IMR-90 (cell line): ENCODE results near the gene EML1. TPM values are rescaled to one million over a fixed set of nuclear protein-coding genes. Genes with fewer than 3 reads are reported as not detected.

Source experiments
- ATAC-seq: fragments of 200-7000 bp; cut with Tn5 transposase; 2 replicates; pipeline ENCODE4 v1.9.1; 2020; ENCODE audit warnings: low read depth, mild to moderate bottlenecking, moderate library complexity
- BruUV-seq: library from RNA; stranded (reverse); fragments of 400-500 nt; replicated peaks from 2 replicates; lab custom pipeline; 2021; lab: Mats Ljungman, UMichigan
- CTCF ChIA-PET: fragments of 300-600 bp; formaldehyde crosslinking; extraction: SDS; loops from one replicate; lab custom pipeline; 2021; ENCODE audit warnings: antibody characterized with exemption; lab: Yijun Ruan, JAX
- POLR2A ChIA-PET: fragments of 300-600 bp; sonication (Branson Sonifier 250); formaldehyde crosslinking; loops from one replicate; lab custom pipeline; 2022; ENCODE audit warnings: antibody characterized with exemption; ENCODE audit not compliant: unreplicated experiment; lab: Charles Lee
- DNase-seq: peaks from one replicate; pipeline ENCODE4 v3.0.0; 2013
- H2AFZ ChIP-seq: replicated peaks from 2 replicates; pipeline ENCODE3; 2013; ENCODE audit warnings: low read length, mild to moderate bottlenecking; ENCODE audit not compliant: poor library complexity
- H2AK5ac ChIP-seq: 2 replicates; pipeline ENCODE4 v1.6.1; 2013; ENCODE audit warnings: low read depth, low read length, inconsistent platforms
- H2AK9ac ChIP-seq: replicated peaks from 2 replicates; pipeline ENCODE3; 2013; ENCODE audit warnings: mild to moderate bottlenecking, low read depth, low read length, moderate library complexity; ENCODE audit not compliant: poor library complexity
- H2BK120ac ChIP-seq: 2 replicates; pipeline ENCODE4 v1.6.1; 2013; ENCODE audit warnings: low read depth, low read length, inconsistent platforms
- H2BK15ac ChIP-seq: 3 replicates; pipeline ENCODE4 v1.6.1; 2013; ENCODE audit warnings: low read depth, low read length, inconsistent platforms
- H2BK20ac ChIP-seq: 2 replicates; pipeline ENCODE4 v1.6.1; 2013; ENCODE audit warnings: low read depth, mild to moderate bottlenecking, inconsistent platforms, low read length, moderate library complexity
- H2BK5ac ChIP-seq: 2 replicates; pipeline ENCODE4 v1.6.1; 2013; ENCODE audit warnings: mild to moderate bottlenecking, low read depth, low read length, inconsistent platforms; ENCODE audit not compliant: poor library complexity, severe bottlenecking
- H3K14ac ChIP-seq: replicated peaks from 2 replicates; pipeline ENCODE4 v1.6.1; 2013; ENCODE audit warnings: low read depth, low read length, inconsistent platforms
- H3K18ac ChIP-seq: 2 replicates; pipeline ENCODE4 v1.6.1; 2013; ENCODE audit warnings: low read depth, low read length, control low read depth
- H3K23ac ChIP-seq: 2 replicates; pipeline ENCODE4 v1.6.1; 2013; ENCODE audit warnings: low read depth, low read length, inconsistent platforms
- H3K27ac ChIP-seq: 2 replicates; pipeline ENCODE4 v1.5.1; 2013; ENCODE audit warnings: mild to moderate bottlenecking, control low read depth, low read length; ENCODE audit not compliant: insufficient read depth
- H3K27me3 ChIP-seq: 2 replicates; pipeline ENCODE4 v1.6.1; 2013; ENCODE audit warnings: low read length; ENCODE audit not compliant: control insufficient read depth, insufficient read depth
- H3K36me3 ChIP-seq: 2 replicates; pipeline ENCODE4 v1.6.1; 2013; ENCODE audit warnings: low read length, mixed read lengths; ENCODE audit not compliant: control insufficient read depth, insufficient read depth
- H3K4ac ChIP-seq: 2 replicates; pipeline ENCODE4 v1.6.1; 2013; ENCODE audit warnings: low read depth, low read length, inconsistent platforms
- H3K4me1 ChIP-seq: 2 replicates; pipeline ENCODE4 v1.6.1; 2013; ENCODE audit warnings: low read length, mixed read lengths; ENCODE audit not compliant: control insufficient read depth, insufficient read depth
- H3K4me2 ChIP-seq: 2 replicates; pipeline ENCODE4 v1.6.1; 2013; ENCODE audit warnings: low read depth, mild to moderate bottlenecking, control low read depth, low read length, moderate library complexity
- H3K4me3 ChIP-seq: 2 replicates; pipeline ENCODE4 v1.5.1; 2013; ENCODE audit warnings: low read depth, mild to moderate bottlenecking, control low read depth, low read length, moderate library complexity; ENCODE audit not compliant: insufficient read depth
- H3K56ac ChIP-seq: 2 replicates; pipeline ENCODE4 v1.6.1; 2013; ENCODE audit warnings: low read length, inconsistent platforms; ENCODE audit not compliant: insufficient read depth; ENCODE audit errors: extremely low read depth
- H3K79me1 ChIP-seq, 2 experiments: 2 replicates each; pipeline ENCODE4 v1.6.1; 2013; ENCODE audit warnings: low read length in 2 of 2, inconsistent platforms in 1 of 2, low read depth in 1 of 2
- H3K9ac ChIP-seq: 2 replicates; pipeline ENCODE4 v1.6.1; 2013; ENCODE audit warnings: low read depth, low read length, control low read depth
- H3K9me1 ChIP-seq: 2 replicates; pipeline ENCODE4 v1.6.1; 2013; ENCODE audit warnings: low read length, inconsistent platforms; ENCODE audit not compliant: insufficient read depth
- H3K9me3 ChIP-seq: 2 replicates; pipeline ENCODE4 v1.6.1; 2013; ENCODE audit warnings: low read length; ENCODE audit not compliant: control insufficient read depth, insufficient read depth
- H4K20me1 ChIP-seq: 2 replicates; pipeline ENCODE4 v1.6.1; 2013; ENCODE audit warnings: low read length, inconsistent platforms; ENCODE audit not compliant: insufficient read depth
- H4K5ac ChIP-seq: 2 replicates; pipeline ENCODE4 v1.6.1; 2013; ENCODE audit warnings: mild to moderate bottlenecking, low read depth, low read length, control low read depth
- H4K8ac ChIP-seq, 2 experiments: 2 replicates each; pipeline ENCODE4 v1.6.1; 2013; ENCODE audit warnings: low read depth in 2 of 2, low read length in 2 of 2, control low read depth in 1 of 2, inconsistent platforms in 1 of 2
- H4K91ac ChIP-seq: 2 replicates; pipeline ENCODE4 v1.6.1; 2013; ENCODE audit warnings: low read depth, low read length, inconsistent platforms; ENCODE audit not compliant: insufficient read depth
- CHD1 ChIP-seq: IDR thresholded peaks from 2 replicates; pipeline ENCODE4 v1.6.1; 2012; ENCODE audit warnings: low read depth, low read length, improper control_type of control experiment
- CTCF ChIP-seq: conservative IDR thresholded peaks from 2 replicates; pipeline ENCODE4 v1.5.1; 2012; ENCODE audit warnings: mild to moderate bottlenecking, low read depth, low read length, improper control_type of control experiment
- FOS ChIP-seq: fragments of 150-350 bp; IDR thresholded peaks from 2 replicates; pipeline ENCODE4 v1.6.1; 2016; ENCODE audit warnings: low read depth, low read length
- MAFK ChIP-seq: IDR thresholded peaks from 2 replicates; pipeline ENCODE4 v1.6.1; 2012; ENCODE audit warnings: low read depth, low read length, improper control_type of control experiment
- NFE2L2 ChIP-seq: fragments of 150-350 bp; IDR thresholded peaks from 2 replicates; pipeline ENCODE4 v1.6.1; 2016; ENCODE audit warnings: low read depth, mild to moderate bottlenecking, low read length
- RAD21 ChIP-seq: IDR thresholded peaks from 2 replicates; pipeline ENCODE4 v1.6.1; 2012; ENCODE audit warnings: low read length, improper control_type of control experiment
- RFX5 ChIP-seq: IDR thresholded peaks from 2 replicates; pipeline ENCODE4 v1.8.0; 2012; ENCODE audit warnings: low read depth, mild to moderate bottlenecking, low read length, moderate library complexity
- SMC3 ChIP-seq: fragments of 150-350 bp; IDR thresholded peaks from 2 replicates; pipeline ENCODE4 v1.6.1; 2016; ENCODE audit warnings: low read depth, mild to moderate bottlenecking, antibody characterized with exemption, low read length, moderate library complexity
- WGBS, 2 experiments: methylation state at CpG; one replicate each; pipeline versions ENCODE4 v1.1.5 to v1.1.7; 2013; ENCODE audit warnings: missing lambda C conversion rate in 2 of 2; ENCODE audit not compliant: insufficient read length in 1 of 2; ENCODE audit errors: extremely low coverage in 2 of 2; 5-methylcytosine and 5-hydroxymethylcytosine counted together
- dilution Hi-C: fragments of 300-500 bp; cut with HindIII; formaldehyde crosslinking; loops from one replicate; pipeline ENCODE4 v1.14.3; 2018; ENCODE audit warnings: low sequenced_read_pairs; ENCODE audit not compliant: unreplicated experiment
- in situ Hi-C: fragments of 300-500 bp; cut with MboI; formaldehyde crosslinking; loops from 3 replicates; pipeline ENCODE4 v1.14.3; 2019; ENCODE audit warnings: low sequenced_read_pairs, inconsistent platforms, mixed read lengths
- intact Hi-C: fragments of 100-400 bp; cut with micrococcal nuclease; formaldehyde crosslinking; loops from 2 replicates; pipeline ENCODE4 v1.10.0; 2022
- polyA plus RNA-seq, 3 experiments: library from polyadenylated mRNA; depleted of rRNA; stranded (reverse); fragments of >200 nt; gene quantifications; 2 replicates each; pipeline ENCODE4 v1.2.3, GENCODE V29; 2012; ENCODE audit warnings: low replicate concordance in 1 of 3
- total RNA-seq: library from RNA; depleted of rRNA; stranded (reverse); fragments of >200 nt; gene quantifications from 2 replicates; pipeline ENCODE4 v1.2.3, GENCODE V29; 2012
- TF ChIP-seq, protein P1 (sequence below): fragments of 150-350 bp; IDR thresholded peaks from 2 replicates; pipeline ENCODE4 v1.6.1; 2016; ENCODE audit warnings: low read depth, mild to moderate bottlenecking, low read length, moderate library complexity, borderline replicate concordance
- TF ChIP-seq, protein P2 (sequence below): fragments of 150-350 bp; IDR thresholded peaks from 2 replicates; pipeline ENCODE4 v1.6.1; 2017; ENCODE audit warnings: mild to moderate bottlenecking, antibody characterized with exemption, low read length, low read depth

EML1 gene
- total and polyA plus RNA-seq, 2 of the 4 experiments (the other 2 are of a cell fraction) = 14.0 to 42.3 TPM

DNA sequence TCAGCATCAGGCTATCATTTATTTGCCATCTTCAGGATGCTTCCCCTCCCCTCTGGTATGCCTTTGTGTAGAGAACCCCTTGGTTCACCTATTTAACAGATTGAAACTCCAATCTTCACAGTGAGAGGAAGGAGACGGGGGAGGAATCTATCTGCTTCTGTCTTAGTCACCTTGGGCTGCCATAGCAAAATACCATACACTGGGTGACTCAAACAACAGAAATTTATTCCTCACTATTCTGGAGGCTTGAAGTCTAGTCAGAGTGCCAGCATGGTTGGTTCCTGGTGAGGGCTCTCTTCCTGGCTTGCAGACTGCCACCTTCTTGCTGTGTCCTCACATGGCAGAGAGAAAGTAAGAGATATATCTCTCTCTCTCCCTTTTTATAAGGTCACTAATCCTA lies 13.5 kb upstream of the EML1 start:
- POLR2A ChIA-PET = no interaction called here

More for the DNA sequence above, 13.5 kb upstream of the EML1 start:
- CTCF ChIA-PET = no interaction called here
- peak overlapping the region; percentile 70; the same call in 1 of the 2 replicates for H2AK5ac ChIP-seq
- no peak overlapping the region; the same call in 1 of the 2 replicates for H3K27ac ChIP-seq
- no peak overlapping the region for H4K5ac ChIP-seq
- H3K18ac ChIP-seq = no peak overlapping the region; the same call in 1 of the 2 replicates
- H3K79me1 ChIP-seq = no peaks in the 10 kb centered on the region; a peak in 1 of 4 replicates
- H4K91ac ChIP-seq = no peak overlapping the region
- H3K56ac ChIP-seq = no peak overlapping the region
- WGBS, 2 experiments = no CpG with 5 or more reads among the region's 1 CpG
- H3K4ac ChIP-seq = peak overlapping the region; percentile 87
- BruUV-seq = no TSS peak
- H2BK120ac ChIP-seq = peak overlapping the region; percentile 92
- H3K36me3 ChIP-seq = no peaks in the 10 kb centered on the region
- H2BK15ac ChIP-seq = peak overlapping the region; percentile 38; the same call in 1 of the 3 replicates
- in situ Hi-C loops (no loop called here), intact Hi-C loops (no loop called here), dilution Hi-C loops (no loop called here)
- no peak overlapping the region for H3K4me3 ChIP-seq
- ATAC-seq (peak; percentile 89), DNase-seq (peak; percentile 76)
- TF ChIP-seq, protein P1, sequence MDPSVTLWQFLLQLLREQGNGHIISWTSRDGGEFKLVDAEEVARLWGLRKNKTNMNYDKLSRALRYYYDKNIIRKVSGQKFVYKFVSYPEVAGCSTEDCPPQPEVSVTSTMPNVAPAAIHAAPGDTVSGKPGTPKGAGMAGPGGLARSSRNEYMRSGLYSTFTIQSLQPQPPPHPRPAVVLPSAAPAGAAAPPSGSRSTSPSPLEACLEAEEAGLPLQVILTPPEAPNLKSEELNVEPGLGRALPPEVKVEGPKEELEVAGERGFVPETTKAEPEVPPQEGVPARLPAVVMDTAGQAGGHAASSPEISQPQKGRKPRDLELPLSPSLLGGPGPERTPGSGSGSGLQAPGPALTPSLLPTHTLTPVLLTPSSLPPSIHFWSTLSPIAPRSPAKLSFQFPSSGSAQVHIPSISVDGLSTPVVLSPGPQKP = no peak
- TF ChIP-seq MAFK (no peak), CHD1 (no peak), NFE2L2 (no peak), RFX5 (no peak), FOS (0 out of 2 replicates have a peak, but pooled peaks have one; percentile 23), SMC3 (0 out of 2 replicates have a peak, but pooled peaks have one; percentile 9), CTCF (0 out of 2 replicates have a peak, but pooled peaks have one; percentile 8), RAD21 (0 out of 2 replicates have a peak, but pooled peaks have one; percentile 13)
- TF ChIP-seq, protein P2, sequence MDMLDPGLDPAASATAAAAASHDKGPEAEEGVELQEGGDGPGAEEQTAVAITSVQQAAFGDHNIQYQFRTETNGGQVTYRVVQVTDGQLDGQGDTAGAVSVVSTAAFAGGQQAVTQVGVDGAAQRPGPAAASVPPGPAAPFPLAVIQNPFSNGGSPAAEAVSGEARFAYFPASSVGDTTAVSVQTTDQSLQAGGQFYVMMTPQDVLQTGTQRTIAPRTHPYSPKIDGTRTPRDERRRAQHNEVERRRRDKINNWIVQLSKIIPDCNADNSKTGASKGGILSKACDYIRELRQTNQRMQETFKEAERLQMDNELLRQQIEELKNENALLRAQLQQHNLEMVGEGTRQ = no peak
- no peak overlapping the region for H3K4me2 ChIP-seq
- peaks cover 11% of the 10 kb centered on the region; the same call in 1 of the 2 replicates for H3K9me3 ChIP-seq
- H3K9me1 ChIP-seq = peaks cover 11% of the 10 kb centered on the region; the same call in 1 of the 2 replicates
- no peak overlapping the region for H2AK9ac ChIP-seq
- H4K20me1 ChIP-seq = no peaks in the 10 kb centered on the region
- peaks cover 4% of the 10 kb centered on the region for H3K4me1 ChIP-seq
- H3K23ac ChIP-seq = no peak overlapping the region; the same call in 1 of the 2 replicates
- peak overlapping the region; percentile 87 for H2BK20ac ChIP-seq
- H3K9ac ChIP-seq = no peak overlapping the region
- peak overlapping the region; percentile 74 for H2AFZ ChIP-seq
- no peaks in the 10 kb centered on the region for H3K27me3 ChIP-seq
- peak overlapping the region; percentile 79; the same call in 1 of the 2 replicates for H3K14ac ChIP-seq
- peak overlapping the region in 1 of 2 experiments; percentile 32; a peak in 1 of 4 replicates for H4K8ac ChIP-seq
- peak overlapping the region; percentile 75 for H2BK5ac ChIP-seq
